Liver (tissue), 9 donors: ENCODE data around the gene LPGAT1. TPM values are rescaled to one million over a fixed set of nuclear protein-coding genes. Genes with fewer than 3 reads are reported as not detected.
"Not testable (repeated sequence)": the region's sequence is repeated elsewhere in the genome, so short reads cannot be mapped to it uniquely, and the experiment has no call there.

ENCODE experiments used
- DNase-seq: peaks from one replicate; pipeline ENCODE4 v3.0.0-alpha.2; 2017; ENCODE audit warnings: low spot score
- H3K27ac ChIP-seq, 2 donors: one replicate each; pipeline ENCODE4 v1.7.0; 2013; ENCODE audit warnings: inconsistent platforms in 2 of 2, low read length in 2 of 2, control low read depth in 1 of 2, low read depth in 1 of 2, mild to moderate bottlenecking in 1 of 2
- H3K27me3 ChIP-seq, 4 donors: one replicate each; pipeline versions ENCODE4 v1.6.1 to v1.7.0; 2013; ENCODE audit warnings: low read length in 3 of 4, inconsistent platforms in 1 of 4, mild to moderate bottlenecking in 1 of 4, moderate library complexity in 1 of 4; ENCODE audit not compliant: control insufficient read depth in 4 of 4, insufficient read depth in 4 of 4
- H3K36me3 ChIP-seq, 4 donors: one replicate each; pipeline versions ENCODE4 v1.6.1 to v1.7.0; 2013; ENCODE audit warnings: low read length in 3 of 4, mild to moderate bottlenecking in 3 of 4, low read depth in 1 of 4, moderate library complexity in 1 of 4; ENCODE audit not compliant: control insufficient read depth in 4 of 4, insufficient read depth in 3 of 4
- H3K4me1 ChIP-seq, 4 donors: one replicate each; pipeline versions ENCODE4 v1.6.1 to v1.7.0; 2013; ENCODE audit warnings: low read length in 3 of 4, mild to moderate bottlenecking in 3 of 4, moderate library complexity in 1 of 4; ENCODE audit not compliant: control insufficient read depth in 4 of 4, insufficient read depth in 4 of 4
- H3K4me3 ChIP-seq, 3 donors: one replicate each; pipeline versions ENCODE4 v1.6.1 to v1.7.0; 2013; ENCODE audit warnings: low read length in 3 of 3, control low read depth in 1 of 3, low read depth in 1 of 3, mild to moderate bottlenecking in 1 of 3
- H3K9ac ChIP-seq, 2 donors: one replicate each; pipeline ENCODE4 v1.7.0; 2013; ENCODE audit warnings: low read length in 2 of 2, mild to moderate bottlenecking in 2 of 2, moderate library complexity in 2 of 2, control low read depth in 1 of 2, low read depth in 1 of 2
- H3K9me3 ChIP-seq, 4 donors: one replicate each; pipeline versions ENCODE4 v1.6.1 to v1.7.0; 2013; ENCODE audit warnings: low read length in 3 of 4; ENCODE audit not compliant: control insufficient read depth in 4 of 4
- FOXA1 ChIP-seq: IDR thresholded peaks from 2 replicates; pipeline ENCODE4 v1.6.1; 2016; ENCODE audit warnings: antibody characterized with exemption
- FOXA2 ChIP-seq: IDR thresholded peaks from 2 replicates; pipeline ENCODE4 v1.6.1; 2016; ENCODE audit warnings: antibody characterized with exemption
- GABPA ChIP-seq, 2 donors: IDR thresholded peaks in 1 of 2; conservative IDR thresholded peaks in 1 of 2; 2 replicates each; pipeline ENCODE4 v1.6.1; 2016; ENCODE audit warnings: antibody characterized with exemption in 2 of 2, mild to moderate bottlenecking in 1 of 2, moderate library complexity in 1 of 2
- HNF4G ChIP-seq: IDR thresholded peaks from 2 replicates; pipeline ENCODE4 v1.6.1; 2016; ENCODE audit warnings: antibody characterized with exemption
- JUND ChIP-seq, 2 donors: IDR thresholded peaks; 2 replicates each; pipeline ENCODE4 v1.6.1; 2016; ENCODE audit warnings: antibody characterized with exemption in 2 of 2
- NR2F2 ChIP-seq: IDR thresholded peaks from 2 replicates; pipeline ENCODE4 v1.6.1; 2016; ENCODE audit warnings: antibody characterized with exemption
- RAD21 ChIP-seq, 2 donors: IDR thresholded peaks; 2 replicates each; pipeline ENCODE4 v1.6.1; 2016; ENCODE audit warnings: antibody characterized with exemption in 2 of 2, mild to moderate bottlenecking in 2 of 2
- RXRA ChIP-seq, 2 donors: IDR thresholded peaks; 2 replicates each; pipeline ENCODE4 v1.6.1; 2017 to 2018; ENCODE audit warnings: antibody characterized with exemption in 2 of 2, mild to moderate bottlenecking in 1 of 2
- SP1 ChIP-seq: IDR thresholded peaks from 2 replicates; pipeline ENCODE4 v1.6.1; 2018; ENCODE audit warnings: antibody characterized with exemption, mild to moderate bottlenecking
- YY1 ChIP-seq: IDR thresholded peaks from 2 replicates; pipeline ENCODE4 v1.6.1; 2016; ENCODE audit warnings: antibody characterized with exemption, mild to moderate bottlenecking
- WGBS: extraction: QIAGEN DNeasy Blood & Tissue Kit; methylation state at CpG from one replicate; pipeline ENCODE4 v1.1.7; 2013; 5-methylcytosine and 5-hydroxymethylcytosine counted together
- polyA plus RNA-seq, 2 donors: library from polyadenylated mRNA; stranded (reverse) in 1 of 2; unstranded in 1 of 2; fragments of 200-250 nt in 1 of 2; fragments of >200 nt in 1 of 2; fragmentation: Nextera tagmentation in 1 of 2; extraction: Ambion mirVana in 1 of 2; gene quantifications; one replicate each; pipeline versions ENCODE4 v1.2.1 to v1.2.3, GENCODE V29; 2013 to 2015
- total RNA-seq, 2 donors: library from RNA; depleted of rRNA; stranded (reverse); fragments of >200 nt; gene quantifications; one replicate each; pipeline ENCODE4 v1.2.3, GENCODE V29; 2014
- TF ChIP-seq, protein P1 (sequence below): IDR thresholded peaks from 2 replicates; pipeline ENCODE4 v1.6.1; 2016; ENCODE audit warnings: antibody characterized with exemption
- TF ChIP-seq, protein P2 (sequence below): IDR thresholded peaks from 2 replicates; pipeline ENCODE4 v1.6.1; 2016; ENCODE audit warnings: antibody characterized with exemption, mild to moderate bottlenecking
- donor health status: healthy.
- donor health status: healthy.
- donor health status: healthy.
- donor health status: healthy.
- donor health status: healthy.

LPGAT1 gene
- total and polyA plus RNA-seq, 4 donors = 11.6 to 53.8 (median 32.2) TPM

DNA sequence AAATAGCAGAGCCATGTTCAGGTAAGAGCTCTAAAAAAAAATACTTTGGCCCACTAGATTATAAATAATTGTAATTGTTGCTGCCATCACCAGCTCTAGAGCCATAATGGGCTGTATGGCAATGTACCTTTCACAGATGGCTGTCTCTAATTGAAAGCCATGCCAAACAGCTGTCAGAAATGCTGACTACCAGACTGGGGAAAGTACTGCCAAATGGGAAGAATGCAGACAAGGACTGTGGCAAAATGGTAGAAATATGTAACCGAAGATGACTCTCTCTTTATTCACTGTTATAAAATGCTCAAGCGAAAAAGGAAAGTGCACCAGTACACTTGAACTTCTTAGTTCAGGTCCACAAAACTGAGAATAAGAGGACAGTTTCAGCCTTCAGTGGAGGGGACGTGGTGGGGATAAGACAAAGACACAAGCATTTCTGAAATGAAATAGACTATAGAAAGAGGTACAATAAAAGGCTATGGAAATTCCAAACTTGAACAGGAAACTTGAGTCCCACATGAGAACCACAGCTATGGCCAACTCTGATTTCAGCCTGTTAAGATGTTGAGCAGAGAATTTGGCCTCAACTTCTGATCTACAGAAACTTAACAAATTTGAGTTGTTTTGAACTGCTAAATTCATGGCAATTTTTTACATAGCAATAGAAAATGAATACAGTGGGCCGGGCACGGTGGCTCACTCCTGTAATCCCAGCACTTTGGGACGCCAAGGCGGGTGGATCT is 46.5 kb upstream of the LPGAT1 start:
- Histone ChIP-seq H3K27ac (no peak overlapping the region), H3K9ac (no peak overlapping the region), H3K27me3 (no peaks in the 10 kb centered on the region), H3K9me3 (no peaks in the 10 kb centered on the region), H3K4me3 (no peak overlapping the region), H3K4me1 (no peaks in the 10 kb centered on the region), H3K36me3 (no peaks in the 10 kb centered on the region)
- 97% methylated on average over 7 of the region's 7 CpGs for WGBS
- no peak for DNase-seq
- TF ChIP-seq GABPA (IDR thresholded peaks at IDR 0.05 in 1 of 2, conservative IDR thresholded peaks at IDR 0.05 in 1 of 2) = no peak
- no peak for TF ChIP-seq RXRA (IDR thresholded peaks at IDR 0.05)
- TF ChIP-seq JUND (IDR thresholded peaks at IDR 0.05) = no peak
- TF ChIP-seq FOXA2 = no peak
- TF ChIP-seq SP1 = no peak
- TF ChIP-seq RAD21 (IDR thresholded peaks at IDR 0.05) = no peak
- TF ChIP-seq HNF4G = no peak

DNA sequence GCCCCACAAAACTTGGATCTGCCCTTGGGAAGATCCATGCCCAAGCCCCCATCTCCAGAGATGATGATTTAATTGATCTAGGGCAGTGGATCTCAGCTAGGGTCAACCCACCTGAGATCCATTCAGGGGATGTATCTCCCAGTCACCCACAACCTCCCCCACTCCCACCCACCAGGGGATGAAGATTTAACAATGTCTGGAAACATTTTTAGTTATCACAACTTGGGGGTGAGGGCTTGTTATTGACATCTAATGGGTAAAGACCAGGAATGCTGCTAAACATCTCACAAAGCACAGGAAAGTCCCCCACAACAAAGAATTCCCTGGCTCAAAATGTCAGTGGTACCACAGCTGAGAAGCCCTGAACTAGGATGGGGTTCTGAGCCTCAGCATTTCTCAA is 45.0 kb upstream of the LPGAT1 start:
- Histone ChIP-seq H3K9me3 (no peaks in the 10 kb centered on the region), H3K36me3 (no peaks in the 10 kb centered on the region), H3K4me1 (no peaks in the 10 kb centered on the region), H3K4me3 (no peak overlapping the region), H3K27ac (no peak overlapping the region), H3K27me3 (no peaks in the 10 kb centered on the region), H3K9ac (no peak overlapping the region)
- no peak for DNase-seq
- TF ChIP-seq, protein P1, sequence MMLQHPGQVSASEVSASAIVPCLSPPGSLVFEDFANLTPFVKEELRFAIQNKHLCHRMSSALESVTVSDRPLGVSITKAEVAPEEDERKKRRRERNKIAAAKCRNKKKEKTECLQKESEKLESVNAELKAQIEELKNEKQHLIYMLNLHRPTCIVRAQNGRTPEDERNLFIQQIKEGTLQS = no peak
- no peak for TF ChIP-seq YY1
- TF ChIP-seq, protein P2, sequence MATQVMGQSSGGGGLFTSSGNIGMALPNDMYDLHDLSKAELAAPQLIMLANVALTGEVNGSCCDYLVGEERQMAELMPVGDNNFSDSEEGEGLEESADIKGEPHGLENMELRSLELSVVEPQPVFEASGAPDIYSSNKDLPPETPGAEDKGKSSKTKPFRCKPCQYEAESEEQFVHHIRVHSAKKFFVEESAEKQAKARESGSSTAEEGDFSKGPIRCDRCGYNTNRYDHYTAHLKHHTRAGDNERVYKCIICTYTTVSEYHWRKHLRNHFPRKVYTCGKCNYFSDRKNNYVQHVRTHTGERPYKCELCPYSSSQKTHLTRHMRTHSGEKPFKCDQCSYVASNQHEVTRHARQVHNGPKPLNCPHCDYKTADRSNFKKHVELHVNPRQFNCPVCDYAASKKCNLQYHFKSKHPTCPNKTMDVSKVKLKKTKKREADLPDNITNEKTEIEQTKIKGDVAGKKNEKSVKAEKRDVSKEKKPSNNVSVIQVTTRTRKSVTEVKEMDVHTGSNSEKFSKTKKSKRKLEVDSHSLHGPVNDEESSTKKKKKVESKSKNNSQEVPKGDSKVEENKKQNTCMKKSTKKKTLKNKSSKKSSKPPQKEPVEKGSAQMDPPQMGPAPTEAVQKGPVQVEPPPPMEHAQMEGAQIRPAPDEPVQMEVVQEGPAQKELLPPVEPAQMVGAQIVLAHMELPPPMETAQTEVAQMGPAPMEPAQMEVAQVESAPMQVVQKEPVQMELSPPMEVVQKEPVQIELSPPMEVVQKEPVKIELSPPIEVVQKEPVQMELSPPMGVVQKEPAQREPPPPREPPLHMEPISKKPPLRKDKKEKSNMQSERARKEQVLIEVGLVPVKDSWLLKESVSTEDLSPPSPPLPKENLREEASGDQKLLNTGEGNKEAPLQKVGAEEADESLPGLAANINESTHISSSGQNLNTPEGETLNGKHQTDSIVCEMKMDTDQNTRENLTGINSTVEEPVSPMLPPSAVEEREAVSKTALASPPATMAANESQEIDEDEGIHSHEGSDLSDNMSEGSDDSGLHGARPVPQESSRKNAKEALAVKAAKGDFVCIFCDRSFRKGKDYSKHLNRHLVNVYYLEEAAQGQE = no peak
- no peak for TF ChIP-seq FOXA1

DNA sequence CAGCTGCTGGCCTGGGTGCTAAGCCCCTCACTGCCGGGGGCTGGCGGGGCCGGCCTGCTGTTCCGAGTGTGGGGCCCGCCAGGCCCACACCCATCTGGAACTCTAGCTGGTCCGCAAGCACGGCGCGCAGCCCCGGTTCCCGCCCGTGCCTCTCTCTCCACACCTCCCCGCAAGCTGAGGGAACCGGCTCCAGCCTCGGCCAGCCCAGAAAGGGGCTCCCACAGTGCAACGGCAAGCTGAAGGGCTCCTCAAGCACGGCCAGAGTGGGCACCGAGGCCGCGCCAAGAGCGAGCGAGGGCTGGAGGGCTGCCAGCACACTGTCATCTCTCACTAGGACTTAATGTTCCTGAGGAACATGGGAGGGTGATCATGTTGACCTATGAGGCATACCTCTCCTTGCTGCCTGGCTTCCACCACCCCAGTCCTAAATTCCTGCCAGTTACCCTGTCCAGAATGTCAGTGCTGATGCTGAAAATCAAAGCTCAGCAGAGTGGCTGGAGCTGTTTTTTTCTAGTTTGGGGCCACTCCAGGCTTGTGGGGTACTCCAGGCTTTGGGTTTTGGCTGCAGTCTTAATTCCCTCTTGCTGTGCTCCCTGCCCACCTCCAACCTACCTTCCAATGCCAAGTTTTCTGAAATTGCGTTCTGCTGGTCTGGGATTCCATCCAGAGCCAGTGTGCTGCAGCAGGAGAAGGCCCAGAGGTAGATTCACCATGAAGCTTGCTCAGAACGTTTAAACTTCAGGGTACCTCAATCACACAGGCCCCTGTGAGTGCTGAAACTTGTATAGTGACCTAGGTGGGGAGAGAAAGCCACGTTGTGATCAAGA is 44.2 kb upstream of the LPGAT1 start:
- no peaks in the 10 kb centered on the region for H3K36me3 ChIP-seq
- DNase-seq = no peak
- H3K27ac ChIP-seq = no peak overlapping the region
- H3K4me3 ChIP-seq = no peak overlapping the region
- 83% methylated on average over 25 of the region's 25 CpGs for WGBS
- H3K9me3 ChIP-seq = no peaks in the 10 kb centered on the region
- no peaks in the 10 kb centered on the region for H3K27me3 ChIP-seq
- TF ChIP-seq, protein P2 = peak; percentile 80
- no peak for TF ChIP-seq NR2F2
- no peak overlapping the region for H3K9ac ChIP-seq
- no peaks in the 10 kb centered on the region for H3K4me1 ChIP-seq

DNA sequence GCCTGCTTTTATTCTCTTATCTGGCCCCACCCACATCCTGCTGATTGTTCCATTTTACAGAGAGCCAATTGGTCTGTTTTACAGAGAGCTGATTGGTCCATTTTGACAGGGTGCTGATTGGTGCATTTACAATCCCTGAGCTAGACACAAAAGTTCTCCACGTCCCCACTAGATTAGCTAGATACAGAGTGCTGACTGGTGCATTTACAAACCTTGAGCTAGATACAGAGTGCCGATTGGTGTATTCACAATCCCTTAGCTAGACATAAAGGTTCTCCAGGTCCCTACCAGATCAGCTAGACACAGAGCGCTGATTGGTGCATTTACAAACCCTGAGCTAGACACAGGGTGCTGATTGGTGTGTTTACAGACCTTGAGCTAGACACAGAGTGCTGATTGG is 43.2 kb upstream of the LPGAT1 start:
- H3K4me3 ChIP-seq, DNase-seq, H3K27me3 ChIP-seq, H3K27ac ChIP-seq, H3K9me3 ChIP-seq, H3K9ac ChIP-seq, H3K4me1 ChIP-seq, H3K36me3 ChIP-seq: not testable (repeated sequence)
- WGBS = 94% methylated on average over 3 of the region's 3 CpGs
